Ramos (cell line): ENCODE results near the gene TMEM168.

Source experiments
- in situ Hi-C: fragments of 300-500 bp; cut with MboI; formaldehyde crosslinking; loops from one replicate; pipeline ENCODE4 v1.14.3; 2022; ENCODE audit warnings: low sequenced_read_pairs; ENCODE audit not compliant: unreplicated experiment

Gene TMEM168

DNA sequence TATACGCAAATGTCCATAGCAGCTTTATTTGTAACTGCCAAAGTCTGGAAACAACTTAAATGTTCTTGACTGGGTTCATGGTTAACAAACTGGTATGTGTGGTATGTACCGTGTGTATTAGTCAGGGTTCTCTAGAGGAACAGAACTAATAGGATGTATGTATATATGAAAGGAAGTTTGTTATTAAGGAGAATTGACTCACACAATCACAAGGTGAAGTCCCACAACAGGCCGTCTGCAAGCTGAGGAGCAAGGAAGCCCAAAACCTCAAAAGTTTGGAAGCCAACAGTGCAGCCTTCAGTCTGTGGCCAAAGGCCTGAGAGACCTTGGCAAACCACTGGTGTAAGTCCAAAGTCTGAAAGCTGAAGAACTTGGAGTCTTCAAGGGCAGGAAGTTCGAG, 66.8 kb downstream of the TMEM168 start:
- in situ Hi-C loops, result no loop called here

DNA sequence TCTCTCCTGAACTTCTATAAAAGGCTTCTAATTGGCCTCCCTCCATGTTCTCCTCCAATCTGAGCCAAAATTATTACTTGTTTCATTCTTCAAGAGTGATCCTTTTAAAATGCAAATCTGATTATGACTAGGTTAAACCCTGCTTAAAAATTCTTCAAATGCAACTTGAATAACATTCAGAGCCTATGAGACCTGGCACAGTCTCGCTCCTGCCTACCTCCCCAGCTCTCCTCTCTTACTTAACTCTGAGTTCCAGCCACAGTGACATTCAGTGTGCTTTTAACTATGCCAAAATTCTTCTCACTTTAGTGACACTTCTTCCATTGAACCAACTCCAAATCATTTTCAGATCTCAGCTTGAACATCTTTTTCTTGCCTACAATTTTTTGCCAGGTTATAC, 68.8 kb downstream of the TMEM168 start:
- in situ Hi-C loops, result no loop called here

- in situ Hi-C loops, result no loop called here
Observed at GRCh38 chr7:112715525-112715924, 74.7 kb downstream of the TMEM168 start.

DNA sequence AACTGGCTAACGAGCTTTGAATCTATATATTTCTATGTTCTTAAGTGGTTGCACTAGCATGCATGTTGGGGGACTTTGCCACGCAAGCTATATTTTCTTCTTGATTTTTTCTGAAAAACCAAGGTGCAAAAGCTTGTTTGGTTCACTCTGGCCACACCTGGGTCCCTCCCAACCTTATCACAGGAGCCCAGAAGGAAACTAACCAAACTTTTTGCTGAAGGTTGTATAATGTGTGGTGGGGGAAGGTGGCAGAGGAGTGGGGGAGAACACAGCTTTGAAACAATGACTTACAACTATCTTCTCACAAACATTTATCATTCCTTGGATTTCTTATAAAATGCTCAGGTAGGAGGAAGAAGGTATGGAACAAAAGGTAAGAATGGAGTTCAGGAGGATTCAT, 75.3 kb downstream of the TMEM168 start:
- in situ Hi-C loops, result no loop called here
